ENCODE results near the gene TMEM63A. TPM values are rescaled to one million over a fixed set of nuclear protein-coding genes. Genes with fewer than 3 reads are reported as not detected.

The TMEM63A gene
- total and polyA plus RNA-seq, 2 of the 13 experiments (the other 11 are each of a cell fraction or from before 2014, with no cell fraction given): 23.9 to 53.3 TPM

GRCh38 chr1:225871359-225872074 lies 10.7 kb downstream of the TMEM63A start (continued):
- TF ChIP-seq ARID5B (CRISPR knock-in tag; IDR thresholded peaks at IDR 0.05): no peak
- no peak for TF ChIP-seq CERS6 (CRISPR knock-in tag; IDR thresholded peaks at IDR 0.05)
- no peak for TF ChIP-seq SOX13 (IDR thresholded peaks at IDR 0.05)
- 0 out of 4 replicates have a peak, but pooled peaks of 1 of the 2 experiments have one; percentile 7 for TF ChIP-seq SOX13 (CRISPR knock-in tag; conservative IDR thresholded peaks at IDR 0.05 in 1 of 2, IDR thresholded peaks at IDR 0.05 in 1 of 2)
- TF ChIP-seq CHCHD3 (CRISPR knock-in tag; IDR thresholded peaks at IDR 0.05): no peak
- TF ChIP-seq SP1 (IDR thresholded peaks at IDR 0.05): no peak
- no peak for TF ChIP-seq SP1 (CRISPR knock-in tag; IDR thresholded peaks at IDR 0.05)

GRCh38 chr1:225870911-225871310 lies 11.3 kb downstream of the TMEM63A start:
- Histone ChIP-seq H3K27ac (ENCODE audit: extremely low read length, insufficient read depth, low read length) (no peak overlapping the region), H3K36me3 (replicated peaks in 1 of 2; ENCODE audit: control insufficient read depth in 1 of 2, insufficient read depth in 2 of 2, low read length in 2 of 2) (peaks cover 19 to 79% of the 10 kb centered on the region in 2 experiments), H3K9me3 (ENCODE audit: low read length) (no peaks in the 10 kb centered on the region), H3K4me3 (replicated peaks in 1 of 3; ENCODE audit: insufficient read depth in 1 of 3, low read depth in 2 of 3, low read length in 3 of 3) (no peak overlapping the region), H3K4me2 (ENCODE audit: low read depth, low read length) (no peak overlapping the region), H3K27me3 (ENCODE audit: control insufficient read depth in 1 of 2, insufficient read depth in 2 of 2, low read length in 2 of 2) (no peaks in the 10 kb centered on the region), H4K20me1 (ENCODE audit: insufficient read depth, low read length) (no peaks in the 10 kb centered on the region), H2AFZ (ENCODE audit: low read length) (no peak overlapping the region), H3K9ac (ENCODE audit: insufficient read depth, low read depth, low read length) (no peak overlapping the region), H3K79me2 (ENCODE audit: insufficient read depth, low read length) (no peaks in the 10 kb centered on the region), H3K4me1 (ENCODE audit: insufficient read depth, low read length) (peaks cover 8% of the 10 kb centered on the region; the same call in 1 of the 2 replicates)
- CTCF ChIA-PET (ENCODE audit: low intra/inter-chr PET ratio, low total read pairs): no interaction called here
- ATAC-seq (no peak), DNase-seq (ENCODE audit: low spot score) (no peak), FAIRE-seq (no peak)
- in situ Hi-C loops (cut with HindIII; ENCODE audit: extremely low pct_ligation_motif_present, low pct_unique_long_range_greater_than_20kb) (no loop called here), intact Hi-C loops (cut with micrococcal nuclease; ENCODE audit: unreplicated experiment) (no loop called here)
- BruUV-seq (replicated peaks): no TSS peak
- 97% methylated on average over 3 of the region's 3 CpGs for WGBS (ENCODE audit: low lambda C conversion rate)
- POLR2A ChIA-PET: interaction anchor here (2.2 kb wide), 1 partner anchor 11 kb away, joined by 12 read pairs; the partner anchor contains the start of gene TMEM63A
- no peak for TF ChIP-seq ZNF431 (CRISPR knock-in tag; IDR thresholded peaks at IDR 0.05; ENCODE audit: borderline replicate concordance, low read depth)
- TF ChIP-seq ZNF891 (CRISPR knock-in tag; IDR thresholded peaks at IDR 0.05): no peak
- TF ChIP-seq ZSCAN12 (CRISPR knock-in tag; IDR thresholded peaks at IDR 0.05): no peak
- TF ChIP-seq ZNF644 (CRISPR knock-in tag; IDR thresholded peaks at IDR 0.05; ENCODE audit: low read depth): no peak
- no peak for TF ChIP-seq CEBPZ (IDR thresholded peaks at IDR 0.05; ENCODE audit: low read length)
- no peak for TF ChIP-seq TGIF2 (CRISPR knock-in tag; IDR thresholded peaks at IDR 0.05)
- TF ChIP-seq ZFY (CRISPR knock-in tag; IDR thresholded peaks at IDR 0.05): no peak
- no peak for TF ChIP-seq RFX3 (CRISPR knock-in tag; IDR thresholded peaks at IDR 0.05)
- no peak for TF ChIP-seq SP1 (IDR thresholded peaks at IDR 0.05)
- TF ChIP-seq SP1 (CRISPR knock-in tag; IDR thresholded peaks at IDR 0.05): no peak
- TF ChIP-seq ZNF879 (CRISPR knock-in tag; IDR thresholded peaks at IDR 0.05): no peak

All from HepG2 (cell line).